Brain microvascular endothelial cell (primary cell): ENCODE data around the gene PADI4.

ENCODE experiments used
- DNase-seq: peaks from one replicate; pipeline ENCODE4 v3.0.0-alpha.2; 2020
- H3K27ac ChIP-seq: fragments of 250-450 bp; sonication (Bioruptor Pico); 2 replicates; pipeline ENCODE4 v1.5.1; 2020; ENCODE audit warnings: mild to moderate bottlenecking, moderate library complexity
- H3K27me3 ChIP-seq: fragments of 250-450 bp; sonication (Bioruptor Pico); replicated peaks from 2 replicates; pipeline ENCODE4 v1.5.1; 2020; ENCODE audit warnings: mild to moderate bottlenecking
- H3K36me3 ChIP-seq: fragments of 250-450 bp; sonication (Bioruptor Pico); replicated peaks from 2 replicates; pipeline ENCODE4 v1.5.1; 2020; ENCODE audit warnings: mild to moderate bottlenecking
- H3K4me3 ChIP-seq: 2 replicates; pipeline ENCODE4 v1.5.1; 2011; ENCODE audit warnings: low read depth, mild to moderate bottlenecking, control low read depth, low read length, moderate library complexity
- CTCF ChIP-seq: IDR thresholded peaks from 2 replicates; pipeline ENCODE4 v1.5.1; 2011; ENCODE audit warnings: low read depth, mild to moderate bottlenecking, moderate library complexity, low read length, control low read depth, inconsistent platforms; ENCODE audit errors: missing control alignments
- in situ Hi-C: cut with HindIII; loops from 2 replicates; pipeline ENCODE4 v1.10.0; 2017; ENCODE audit warnings: low sequenced_read_pairs, low pct_ligation_motif_present

Gene PADI4

GRCh38 chr1:17347769-17348592, 40.0 kb downstream of the PADI4 start:
- DNase-seq = peak; percentile 49
- Histone ChIP-seq H3K27ac (no peak overlapping the region), H3K27me3 (no peaks in the 10 kb centered on the region), H3K36me3 (no peaks in the 10 kb centered on the region), H3K4me3 (no peak overlapping the region)
- in situ Hi-C loops = no loop called here
- TF ChIP-seq CTCF = no peak

GRCh38 chr1:17348593-17349234, 40.7 kb downstream of the PADI4 start:
- Histone ChIP-seq H3K27ac (no peak overlapping the region), H3K27me3 (no peaks in the 10 kb centered on the region), H3K4me3 (no peak overlapping the region), H3K36me3 (no peaks in the 10 kb centered on the region)
- TF ChIP-seq CTCF = no peak
- no peak for DNase-seq
- in situ Hi-C loops = no loop called here

GRCh38 chr1:17350083-17350482, 42.1 kb downstream of the PADI4 start:
- Histone ChIP-seq H3K4me3 (no peak overlapping the region), H3K36me3 (no peaks in the 10 kb centered on the region), H3K27me3 (no peaks in the 10 kb centered on the region), H3K27ac (no peak overlapping the region)
- no peak for DNase-seq
- TF ChIP-seq CTCF = no peak
- in situ Hi-C loops = no loop called here

GRCh38 chr1:17350928-17351446, 43.0 kb downstream of the PADI4 start:
- Histone ChIP-seq H3K27ac (no peak overlapping the region), H3K36me3 (no peaks in the 10 kb centered on the region), H3K27me3 (no peaks in the 10 kb centered on the region), H3K4me3 (no peak overlapping the region)
- TF ChIP-seq CTCF = no peak
- DNase-seq = no peak
- in situ Hi-C loops = no loop called here

- no peak overlapping the region for H3K27ac ChIP-seq
- H3K27me3 ChIP-seq = no peaks in the 10 kb centered on the region
- no peak overlapping the region for H3K4me3 ChIP-seq
- no peak for DNase-seq
- H3K36me3 ChIP-seq = no peaks in the 10 kb centered on the region
- no peak for TF ChIP-seq CTCF
- in situ Hi-C loops = no loop called here
These were observed 43.8 kb downstream of the PADI4 start for GRCh38 chr1:17351598-17352324.
